Choroid plexus epithelial cell (primary cell): ENCODE data around the gene PSMC3IP.
A peak's percentile ranks its signal among the peaks of the same experiment; 100 is the strongest.

ENCODE experiments used
- DNase-seq: peaks from one replicate; pipeline ENCODE4 v3.0.0-alpha.2; 2010; ENCODE audit warnings: low read depth
- H3K4me3 ChIP-seq: 2 replicates; pipeline ENCODE4 v1.5.1; 2011; ENCODE audit warnings: low read depth, mild to moderate bottlenecking, control low read depth, low read length, moderate library complexity
- TF ChIP-seq, protein P1 (sequence below): conservative IDR thresholded peaks from 2 replicates; pipeline ENCODE4 v1.5.1; 2011; ENCODE audit warnings: low read depth, mild to moderate bottlenecking, control low read depth, inconsistent platforms, low read length, moderate library complexity

The PSMC3IP gene

GRCh38 chr17:42598905-42599304 is 21.4 kb upstream of the PSMC3IP start:
- H3K4me3 ChIP-seq: no peak overlapping the region
- DNase-seq: no peak
- TF ChIP-seq, protein P1, sequence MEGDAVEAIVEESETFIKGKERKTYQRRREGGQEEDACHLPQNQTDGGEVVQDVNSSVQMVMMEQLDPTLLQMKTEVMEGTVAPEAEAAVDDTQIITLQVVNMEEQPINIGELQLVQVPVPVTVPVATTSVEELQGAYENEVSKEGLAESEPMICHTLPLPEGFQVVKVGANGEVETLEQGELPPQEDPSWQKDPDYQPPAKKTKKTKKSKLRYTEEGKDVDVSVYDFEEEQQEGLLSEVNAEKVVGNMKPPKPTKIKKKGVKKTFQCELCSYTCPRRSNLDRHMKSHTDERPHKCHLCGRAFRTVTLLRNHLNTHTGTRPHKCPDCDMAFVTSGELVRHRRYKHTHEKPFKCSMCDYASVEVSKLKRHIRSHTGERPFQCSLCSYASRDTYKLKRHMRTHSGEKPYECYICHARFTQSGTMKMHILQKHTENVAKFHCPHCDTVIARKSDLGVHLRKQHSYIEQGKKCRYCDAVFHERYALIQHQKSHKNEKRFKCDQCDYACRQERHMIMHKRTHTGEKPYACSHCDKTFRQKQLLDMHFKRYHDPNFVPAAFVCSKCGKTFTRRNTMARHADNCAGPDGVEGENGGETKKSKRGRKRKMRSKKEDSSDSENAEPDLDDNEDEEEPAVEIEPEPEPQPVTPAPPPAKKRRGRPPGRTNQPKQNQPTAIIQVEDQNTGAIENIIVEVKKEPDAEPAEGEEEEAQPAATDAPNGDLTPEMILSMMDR: no peak

- TF ChIP-seq, protein P1: no peak
- no peak for DNase-seq
- H3K4me3 ChIP-seq: no peak overlapping the region
Measured at GRCh38 chr17:42596386-42596785, 18.9 kb upstream of the PSMC3IP start.

DNA sequence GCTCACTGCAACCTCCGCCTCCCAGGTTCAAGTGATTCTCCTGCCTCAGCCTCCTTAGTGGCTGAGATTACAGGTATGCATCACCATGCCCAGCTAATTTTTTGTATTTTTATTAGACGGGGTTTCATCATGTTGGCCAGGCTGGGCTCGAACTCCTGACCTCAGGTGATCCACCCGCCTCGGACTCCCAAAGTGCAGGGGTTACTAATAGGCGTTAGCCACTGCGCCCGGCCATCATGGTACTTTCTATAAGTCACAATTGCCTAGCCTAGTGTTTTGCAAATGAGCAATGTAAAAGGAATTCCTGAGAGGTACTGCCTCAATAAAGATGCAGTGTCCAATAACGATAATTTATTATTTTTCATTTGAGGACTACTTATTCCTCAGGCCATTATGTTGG is 13.9 kb upstream of the PSMC3IP start:
- H3K4me3 ChIP-seq: no peak overlapping the region
- no peak for DNase-seq
- TF ChIP-seq, protein P1: no peak

DNA sequence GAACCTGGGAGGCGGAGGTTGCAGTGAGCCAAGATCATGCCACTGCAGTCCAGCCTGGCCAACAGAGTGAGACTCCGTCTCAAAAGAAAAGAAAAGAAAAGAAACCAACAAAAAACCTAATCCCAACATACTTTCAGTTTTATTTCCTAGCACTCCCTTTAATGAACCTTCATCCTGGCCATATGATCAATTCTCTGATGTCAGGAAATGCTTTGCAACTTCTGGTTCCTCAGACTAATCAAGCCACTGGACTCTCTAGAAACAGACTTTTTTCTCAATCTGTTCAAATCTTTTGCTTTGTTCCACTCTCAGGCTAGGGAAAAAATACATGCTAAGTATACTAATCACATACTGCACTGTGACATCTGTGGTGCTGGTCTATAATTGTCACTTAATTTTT is 13.4 kb upstream of the PSMC3IP start:
- no peak for DNase-seq
- TF ChIP-seq, protein P1: no peak
- H3K4me3 ChIP-seq: no peak overlapping the region

DNA sequence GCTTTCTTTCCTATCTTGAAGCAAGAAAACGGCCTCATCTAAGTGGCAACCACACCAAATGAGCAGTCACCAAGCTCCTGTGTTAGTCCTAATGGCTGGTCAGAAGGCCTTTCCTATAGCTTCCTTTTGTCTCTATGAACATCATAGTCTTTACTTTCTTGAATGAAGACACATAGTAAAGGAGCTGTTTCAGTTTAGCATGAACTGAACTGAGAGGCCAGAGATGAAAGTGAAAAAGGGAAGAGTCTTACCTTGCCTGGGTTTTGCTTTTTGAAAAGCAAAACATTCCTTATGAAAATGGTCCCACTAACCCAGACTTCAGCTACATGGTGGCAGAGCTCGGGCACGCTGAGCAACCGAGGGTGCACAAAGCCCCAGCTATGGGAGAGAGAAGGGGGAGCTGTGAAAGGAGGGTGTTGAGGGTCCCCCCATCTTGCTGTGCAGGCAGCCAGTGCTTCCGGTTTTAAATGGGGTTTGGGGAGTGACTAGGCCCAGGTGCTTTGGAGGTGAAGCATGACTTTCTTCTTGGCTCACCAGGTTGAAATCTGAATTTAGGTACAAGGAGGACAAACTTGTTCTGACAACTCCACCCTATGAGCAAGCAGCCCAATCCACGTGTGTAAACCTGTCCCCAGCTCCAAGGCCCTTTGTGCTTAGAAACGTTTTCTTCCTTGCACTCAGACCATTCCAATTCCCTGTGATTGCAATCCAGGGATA is 9.1 kb upstream of the PSMC3IP start:
- DNase-seq: no peak
- TF ChIP-seq, protein P1: no peak
- H3K4me3 ChIP-seq: no peak overlapping the region

DNA sequence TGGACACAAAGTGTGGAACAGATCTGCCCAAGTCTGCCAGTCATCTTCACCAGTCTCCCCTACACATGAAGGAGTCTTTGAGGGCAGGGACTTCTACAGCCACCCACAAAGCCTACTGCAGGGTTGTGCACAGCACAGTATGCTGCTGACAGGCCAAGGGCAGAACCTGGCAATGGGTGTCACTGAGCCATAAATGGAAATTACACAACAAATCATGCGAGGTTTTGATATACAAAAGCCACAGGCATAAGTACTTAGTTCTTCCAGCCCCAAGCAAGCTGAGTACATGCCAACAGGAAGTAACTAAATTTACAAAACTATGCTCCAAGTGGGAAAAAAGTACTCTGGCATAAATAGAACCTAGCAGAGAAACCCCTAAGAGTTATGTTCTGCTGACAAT is 7.8 kb upstream of the PSMC3IP start:
- no peak overlapping the region for H3K4me3 ChIP-seq
- TF ChIP-seq, protein P1: no peak
- DNase-seq: peak; percentile 24

- TF ChIP-seq, protein P1: no peak
- no peak overlapping the region for H3K4me3 ChIP-seq
- no peak for DNase-seq
Measured at GRCh38 chr17:42584880-42585279, 7.4 kb upstream of the PSMC3IP start.
